CD4-positive, alpha-beta memory T cell (primary cell): Measurements from ENCODE around the gene ALDH1B1. TPM values are rescaled to one million over a fixed set of nuclear protein-coding genes. Genes with fewer than 3 reads are reported as not detected.

Experiments used
- CTCF ChIA-PET: fragments of 350-600 bp; sonication (Branson Sonifier 250); formaldehyde crosslinking; loops from one replicate; lab custom pipeline; 2021; ENCODE audit warnings: inconsistent platforms; ENCODE audit not compliant: partially characterized antibody; lab: Charles Lee
- POLR2A ChIA-PET: fragments of 350-600 bp; sonication (Branson Sonifier 250); formaldehyde crosslinking; loops from one replicate; lab custom pipeline; 2021; ENCODE audit not compliant: partially characterized antibody; lab: Charles Lee
- DNase-seq, 5 donors: peaks; one replicate each; pipeline versions ENCODE4 v3.0.0 to v3.0.0-alpha.2; 2020 to 2022; ENCODE audit warnings: mixed read lengths in 1 of 5
- H3K27ac ChIP-seq: one replicate; pipeline ENCODE4 v1.7.0; 2013; ENCODE audit warnings: low read depth, low read length
- H3K27me3 ChIP-seq: 2 replicates; pipeline ENCODE4 v1.7.0; 2013; ENCODE audit warnings: mild to moderate bottlenecking, low read length, moderate library complexity; ENCODE audit not compliant: insufficient read depth
- H3K36me3 ChIP-seq: 2 replicates; pipeline ENCODE4 v1.7.0; 2013; ENCODE audit warnings: mild to moderate bottlenecking, low read length, moderate library complexity; ENCODE audit not compliant: insufficient read depth
- H3K4me1 ChIP-seq: 2 replicates; pipeline ENCODE4 v1.7.0; 2013; ENCODE audit warnings: mild to moderate bottlenecking, low read length, moderate library complexity; ENCODE audit not compliant: insufficient read depth
- H3K4me3 ChIP-seq, 2 donors: one replicate each; pipeline ENCODE4 v1.7.0; 2013; ENCODE audit warnings: low read length in 2 of 2, mild to moderate bottlenecking in 1 of 2
- H3K9me3 ChIP-seq, 2 donors: one replicate each; pipeline ENCODE4 v1.7.0; 2013; ENCODE audit warnings: low read length in 2 of 2, control low read depth in 1 of 2; ENCODE audit not compliant: control insufficient read depth in 1 of 2
- H3K27ac Mint-ChIP-seq, 7 donors: one replicate each; pipeline ENCODE4 v1.8.0; 2020 to 2021; ENCODE audit warnings: mixed read lengths in 7 of 7, mild to moderate bottlenecking in 6 of 7, inconsistent platforms in 3 of 7, moderate library complexity in 3 of 7
- H3K27me3 Mint-ChIP-seq, 2 donors: one replicate each; pipeline ENCODE4 v1.8.0; 2020 to 2021; ENCODE audit warnings: mixed read lengths in 2 of 2
- H3K36me3 Mint-ChIP-seq, 2 donors: one replicate each; pipeline ENCODE4 v1.8.0; 2020 to 2021; ENCODE audit warnings: mixed read lengths in 2 of 2, inconsistent platforms in 1 of 2, mild to moderate bottlenecking in 1 of 2
- H3K4me1 Mint-ChIP-seq, 4 donors: one replicate each; pipeline ENCODE4 v1.8.0; 2020 to 2021; ENCODE audit warnings: mixed read lengths in 4 of 4, mild to moderate bottlenecking in 1 of 4
- H3K4me3 Mint-ChIP-seq, 8 donors: one replicate each; pipeline ENCODE4 v1.8.0; 2020 to 2021; ENCODE audit warnings: mixed read lengths in 8 of 8, mild to moderate bottlenecking in 7 of 8, moderate library complexity in 6 of 8, inconsistent platforms in 3 of 8
- H3K9me3 Mint-ChIP-seq, 8 donors: one replicate each; pipeline ENCODE4 v1.8.0; 2020 to 2021; ENCODE audit warnings: mixed read lengths in 8 of 8, mild to moderate bottlenecking in 5 of 8, inconsistent platforms in 3 of 8, moderate library complexity in 1 of 8
- intact Hi-C: fragments of 100-400 bp; cut with micrococcal nuclease; formaldehyde crosslinking; loops from one replicate; pipeline ENCODE4 v1.15.1; 2023
- polyA plus RNA-seq, 2 donors: library from polyadenylated mRNA; unstranded; fragments of 300-500 nt; fragmentation: Illumina TruSeq; gene quantifications; one replicate each; pipeline ENCODE4 v1.2.3, GENCODE V29; 2021
- total RNA-seq, 2 experiments: library from RNA; stranded (reverse); gene quantifications; one replicate each; pipeline ENCODE4 v1.2.3, GENCODE V29; 2021

Gene ALDH1B1
- total and polyA plus RNA-seq, 4 experiments from 2014 or later = 3.6 to 10.5 (median 7.3) TPM

GRCh38 chr9:38387751-38388150, 4.8 kb upstream of the ALDH1B1 start:
- Mint-ChIP-seq H3K27ac (no peak overlapping the region), H3K36me3 (peaks cover 0 to 3% of the 10 kb centered on the region in 2 donors), H3K27me3 (peaks cover 2% of the 10 kb centered on the region in 2 donors), H3K4me1 (peaks cover 3 to 5% (median 4%) of the 10 kb centered on the region in 4 donors), H3K9me3 (peaks cover 0 to 9% (median 0%) of the 10 kb centered on the region in 8 donors), H3K4me3 (no peak overlapping the region)
- POLR2A ChIA-PET = no interaction called here
- intact Hi-C loops = no loop called here
- DNase-seq = no peak
- Histone ChIP-seq H3K4me1 (peaks cover 5% of the 10 kb centered on the region), H3K27ac (no peak overlapping the region), H3K36me3 (no peaks in the 10 kb centered on the region), H3K4me3 (no peak overlapping the region), H3K9me3 (no peaks in the 10 kb centered on the region), H3K27me3 (no peaks in the 10 kb centered on the region)
- CTCF ChIA-PET = no interaction called here

DNA sequence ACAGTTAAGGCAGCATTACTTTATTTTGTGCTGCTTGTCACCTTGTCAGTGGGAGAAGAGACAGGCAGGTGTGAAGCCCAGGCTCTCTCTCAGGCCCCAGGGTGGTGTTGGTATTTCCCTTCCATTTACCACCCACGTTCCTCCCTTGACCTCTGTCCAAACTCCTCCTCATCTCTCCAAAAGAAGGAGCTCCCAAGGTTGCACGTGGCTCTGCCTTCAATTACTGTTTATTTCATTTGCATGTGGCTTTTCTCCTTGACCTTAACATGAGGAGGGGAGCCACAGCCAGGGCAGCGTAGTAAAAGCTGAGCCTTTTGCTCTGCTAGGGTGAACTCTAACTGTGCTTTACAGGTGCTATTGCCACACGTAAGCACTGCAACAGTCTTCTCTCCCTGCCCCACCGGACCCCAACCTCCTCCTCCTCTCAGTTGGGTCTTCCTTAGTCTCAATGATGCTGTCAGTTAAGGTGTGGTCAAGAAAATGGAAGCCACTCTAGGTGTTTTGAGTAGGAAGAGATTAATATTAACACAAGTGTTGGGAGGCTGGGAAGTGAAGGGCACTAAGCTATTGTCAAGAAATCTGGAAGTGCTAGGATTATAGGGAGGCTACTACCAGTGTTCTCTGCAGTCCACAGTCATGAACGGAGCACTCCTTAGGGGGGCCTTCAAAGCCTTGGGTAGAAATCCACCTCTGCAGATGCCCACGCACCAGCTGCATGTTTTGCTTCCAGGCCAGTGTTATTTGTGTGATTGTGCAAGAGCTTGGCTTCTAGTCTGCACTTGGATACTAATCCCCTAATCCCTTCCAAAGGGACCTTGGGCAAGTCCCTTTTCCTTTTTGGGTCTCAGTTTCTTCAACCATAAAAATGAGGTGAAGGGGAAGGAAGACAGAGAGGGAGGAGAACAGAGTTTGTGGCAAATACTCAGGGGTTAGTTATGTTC, 3.9 kb upstream of the ALDH1B1 start:
- peaks cover 0 to 5% of the 10 kb centered on the region in 2 donors for H3K36me3 Mint-ChIP-seq
- peaks cover 13% of the 10 kb centered on the region for H3K4me1 ChIP-seq
- H3K27me3 Mint-ChIP-seq = peaks cover 2% of the 10 kb centered on the region in 2 donors
- ChIA-PET POLR2A (no interaction called here), CTCF (no interaction called here)
- H3K4me1 Mint-ChIP-seq = peaks cover 8 to 13% (median 11%) of the 10 kb centered on the region in 4 donors
- H3K27ac ChIP-seq = no peak overlapping the region
- no peaks in the 10 kb centered on the region for H3K9me3 ChIP-seq
- DNase-seq = no peak
- intact Hi-C loops = no loop called here
- H3K36me3 ChIP-seq = no peaks in the 10 kb centered on the region
- H3K4me3 ChIP-seq = no peak overlapping the region
- no peaks in the 10 kb centered on the region for H3K27me3 ChIP-seq
- H3K4me3 Mint-ChIP-seq = no peak overlapping the region
- H3K27ac Mint-ChIP-seq = no peak overlapping the region
- H3K9me3 Mint-ChIP-seq = peaks cover 0 to 9% (median 0%) of the 10 kb centered on the region in 8 donors

DNA sequence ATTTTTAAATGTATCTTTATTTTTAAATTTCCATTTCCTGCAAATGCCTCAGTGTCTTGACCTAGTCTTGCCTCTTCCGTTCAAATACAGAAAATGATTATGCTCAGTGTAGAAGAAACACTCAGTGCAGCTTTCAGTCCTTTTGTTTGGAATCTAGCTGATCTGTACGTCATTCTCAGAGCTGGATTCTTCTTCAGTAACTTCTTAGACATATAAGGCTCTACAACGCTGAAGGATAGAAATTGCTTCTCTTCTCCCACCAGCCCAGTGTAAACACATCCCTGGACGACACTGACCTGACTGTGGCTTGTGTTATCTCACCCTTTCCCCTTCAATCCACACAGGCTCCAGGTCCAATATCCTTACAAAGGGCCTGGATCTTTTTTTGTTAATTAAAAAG, 3.2 kb upstream of the ALDH1B1 start:
- H3K9me3 Mint-ChIP-seq = peaks cover 0 to 9% (median 0%) of the 10 kb centered on the region in 8 donors
- peaks cover 14% of the 10 kb centered on the region for H3K4me1 ChIP-seq
- H3K27ac Mint-ChIP-seq = no peak overlapping the region
- DNase-seq = no peak
- no peak overlapping the region for H3K4me3 Mint-ChIP-seq
- ChIA-PET CTCF (no interaction called here), POLR2A (no interaction called here)
- H3K27ac ChIP-seq = no peak overlapping the region
- intact Hi-C loops = no loop called here
- peaks cover 2% of the 10 kb centered on the region in 2 donors for H3K27me3 Mint-ChIP-seq
- H3K9me3 ChIP-seq = no peaks in the 10 kb centered on the region
- no peaks in the 10 kb centered on the region for H3K36me3 ChIP-seq
- no peak overlapping the region for H3K4me3 ChIP-seq
- peaks cover 0 to 5% of the 10 kb centered on the region in 2 donors for H3K36me3 Mint-ChIP-seq
- no peaks in the 10 kb centered on the region for H3K27me3 ChIP-seq
- peaks cover 11 to 18% (median 16%) of the 10 kb centered on the region in 4 donors for H3K4me1 Mint-ChIP-seq

GRCh38 chr9:38390442-38390841, 2.1 kb upstream of the ALDH1B1 start:
- ChIA-PET CTCF (no interaction called here), POLR2A (no interaction called here)
- Histone ChIP-seq H3K4me3 (no peak overlapping the region), H3K27ac (no peak overlapping the region), H3K4me1 (peaks cover 14% of the 10 kb centered on the region), H3K36me3 (no peaks in the 10 kb centered on the region), H3K27me3 (no peaks in the 10 kb centered on the region), H3K9me3 (no peaks in the 10 kb centered on the region)
- DNase-seq = no peak
- H3K27ac Mint-ChIP-seq = no peak overlapping the region
- intact Hi-C loops = no loop called here
- H3K4me1 Mint-ChIP-seq = peaks cover 14 to 18% (median 17%) of the 10 kb centered on the region in 4 donors
- peaks cover 0 to 2% (median 0%) of the 10 kb centered on the region in 8 donors for H3K9me3 Mint-ChIP-seq
- peaks cover 2% of the 10 kb centered on the region in 2 donors for H3K27me3 Mint-ChIP-seq
- peak overlapping the region in 1 of 8 donors; percentile 69 for H3K4me3 Mint-ChIP-seq
- peaks cover 4 to 10% of the 10 kb centered on the region in 2 donors for H3K36me3 Mint-ChIP-seq

DNA sequence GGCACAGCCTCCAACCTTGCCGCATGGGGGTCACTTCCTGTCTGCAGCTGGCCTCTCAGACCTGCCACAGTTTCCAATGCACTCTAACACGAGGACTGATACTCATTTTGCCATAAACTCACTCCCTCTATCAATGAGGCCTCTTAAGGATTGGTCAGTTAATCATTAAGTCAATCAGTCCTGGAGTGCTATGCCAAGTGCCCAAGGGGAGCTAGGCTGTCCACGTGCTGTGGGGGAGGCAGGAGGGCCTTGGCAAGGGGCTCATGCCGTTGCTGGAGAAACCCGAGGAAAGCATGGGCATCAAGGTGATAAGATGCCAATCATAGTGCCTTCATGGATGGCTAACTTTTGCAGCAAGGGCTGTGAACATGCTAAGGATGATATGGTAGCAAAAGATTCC, 1.7 kb upstream of the ALDH1B1 start:
- H3K4me1 ChIP-seq = peaks cover 14% of the 10 kb centered on the region
- Mint-ChIP-seq H3K36me3 (peaks cover 4 to 13% of the 10 kb centered on the region in 2 donors), H3K27ac (no peak overlapping the region), H3K27me3 (peaks cover 0 to 2% of the 10 kb centered on the region in 2 donors), H3K4me1 (peaks cover 14 to 18% (median 17%) of the 10 kb centered on the region in 4 donors), H3K9me3 (peaks cover 0 to 1% (median 0%) of the 10 kb centered on the region in 8 donors), H3K4me3 (peak overlapping the region in 7 of 8 donors; percentile 8 to 99 (median 52))
- no peaks in the 10 kb centered on the region for H3K27me3 ChIP-seq
- no peak for DNase-seq
- POLR2A ChIA-PET = no interaction called here
- CTCF ChIA-PET = no interaction called here
- H3K36me3 ChIP-seq = no peaks in the 10 kb centered on the region
- H3K4me3 ChIP-seq = no peak overlapping the region
- H3K9me3 ChIP-seq = no peaks in the 10 kb centered on the region
- H3K27ac ChIP-seq = no peak overlapping the region
- intact Hi-C loops = no loop called here

- H3K36me3 ChIP-seq = no peaks in the 10 kb centered on the region
- H3K27ac Mint-ChIP-seq = peak overlapping the region in 2 of 7 donors; percentile 79 to 89
- no peak overlapping the region for H3K4me3 ChIP-seq
- ChIA-PET CTCF (no interaction called here), POLR2A (no interaction called here)
- H3K27ac ChIP-seq = no peak overlapping the region
- H3K9me3 ChIP-seq = no peaks in the 10 kb centered on the region
- peak overlapping the region; percentile 89 to 99 (median 96) for H3K4me3 Mint-ChIP-seq
- peaks cover 14% of the 10 kb centered on the region for H3K4me1 ChIP-seq
- H3K27me3 ChIP-seq = no peaks in the 10 kb centered on the region
- peaks cover 10 to 19% of the 10 kb centered on the region in 2 donors for H3K36me3 Mint-ChIP-seq
- H3K4me1 Mint-ChIP-seq = peaks cover 14 to 18% (median 17%) of the 10 kb centered on the region in 4 donors
- peaks cover 0 to 2% of the 10 kb centered on the region in 2 donors for H3K27me3 Mint-ChIP-seq
- H3K9me3 Mint-ChIP-seq = peaks cover 0 to 1% (median 0%) of the 10 kb centered on the region in 8 donors
- no peak for DNase-seq
- intact Hi-C loops = no loop called here
Measured at GRCh38 chr9:38391278-38392118, 1.0 kb upstream of the ALDH1B1 start.
